ENCODE data around the gene PEAK3. TPM values are rescaled to one million over a fixed set of nuclear protein-coding genes. Genes with fewer than 3 reads are reported as not detected.

Gene PEAK3
- total and polyA plus RNA-seq, 10 of the 15 experiments (the other 5 are each of a cell fraction or from before 2014, with no cell fraction given): 0.03 to 0.10 (median 0.05) TPM; not detected in 7

DNA sequence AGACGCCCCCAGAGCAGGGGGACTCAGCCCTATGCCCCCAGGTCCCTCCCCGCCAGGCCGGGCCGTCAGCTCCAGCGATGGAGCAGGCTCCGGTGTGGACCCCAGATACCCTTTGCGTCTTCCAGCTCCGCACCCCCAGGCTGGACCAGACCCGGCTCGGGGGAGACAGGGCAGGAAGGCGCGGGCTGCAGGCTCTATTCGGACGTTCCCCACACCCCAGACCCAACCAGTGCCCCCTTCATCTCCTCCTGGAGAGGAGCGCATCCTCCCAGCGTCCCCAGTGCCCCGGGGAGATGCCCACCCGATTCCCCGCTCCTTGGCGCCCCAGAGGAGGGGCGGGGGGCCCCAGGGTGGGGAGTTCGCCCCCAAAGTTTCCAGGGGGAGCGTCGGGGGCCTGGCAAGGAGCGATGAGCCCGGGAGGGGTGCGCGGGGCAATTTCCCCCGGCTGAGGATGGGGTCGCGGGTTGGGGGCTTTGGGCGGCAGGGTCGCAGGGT, 25.6 kb upstream of the PEAK3 start (continued):
- TF ChIP-seq, protein P1, sequence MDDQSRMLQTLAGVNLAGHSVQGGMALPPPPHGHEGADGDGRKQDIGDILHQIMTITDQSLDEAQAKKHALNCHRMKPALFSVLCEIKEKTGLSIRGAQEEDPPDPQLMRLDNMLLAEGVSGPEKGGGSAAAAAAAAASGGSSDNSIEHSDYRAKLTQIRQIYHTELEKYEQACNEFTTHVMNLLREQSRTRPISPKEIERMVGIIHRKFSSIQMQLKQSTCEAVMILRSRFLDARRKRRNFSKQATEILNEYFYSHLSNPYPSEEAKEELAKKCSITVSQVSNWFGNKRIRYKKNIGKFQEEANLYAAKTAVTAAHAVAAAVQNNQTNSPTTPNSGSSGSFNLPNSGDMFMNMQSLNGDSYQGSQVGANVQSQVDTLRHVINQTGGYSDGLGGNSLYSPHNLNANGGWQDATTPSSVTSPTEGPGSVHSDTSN (IDR thresholded peaks at IDR 0.05; ENCODE audit: insufficient replicate concordance, low read depth, low read length): no peak
- no peak for TF ChIP-seq CEBPB (IDR thresholded peaks at IDR 0.05; ENCODE audit: borderline replicate concordance in 1 of 2, low read depth in 2 of 2, low read length in 2 of 2)
- no peak for TF ChIP-seq MYB (IDR thresholded peaks at IDR 0.05; ENCODE audit: borderline replicate concordance, low read depth, low read length)

DNA sequence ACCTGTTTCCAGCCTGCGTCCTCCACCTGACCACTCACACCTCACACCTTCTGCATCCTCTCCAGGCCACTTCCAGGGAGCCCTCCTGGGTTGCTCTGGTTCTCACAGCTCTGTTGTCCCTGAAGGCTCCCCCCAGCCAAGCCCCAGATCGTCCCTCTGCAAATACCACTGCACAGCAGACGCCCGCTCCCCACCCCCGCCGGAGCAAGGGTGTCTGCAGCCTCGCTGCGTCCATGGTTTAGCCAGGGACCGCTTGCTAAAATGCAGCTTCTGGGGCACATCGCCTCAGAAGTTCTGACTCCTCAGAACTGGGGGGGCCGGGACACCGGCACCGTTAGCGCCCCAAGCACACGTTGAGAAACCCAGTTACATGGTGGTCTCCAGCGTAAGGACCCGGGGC, 25.0 kb upstream of the PEAK3 start:
- in situ Hi-C loops (cut with MboI) (no loop called here), intact Hi-C loops (cut with micrococcal nuclease; ENCODE audit: unreplicated experiment) (no loop called here)
- Histone ChIP-seq H3K27ac (ENCODE audit: control insufficient read depth, insufficient read depth) (no peak overlapping the region), H3K4me3 (no peak overlapping the region), H3K9me3 (replicated peaks; ENCODE audit: control insufficient read depth, insufficient read depth, low read length) (no peaks in the 10 kb centered on the region), H3K4me1 (ENCODE audit: control insufficient read depth, insufficient read depth, low read length) (peaks cover 3% of the 10 kb centered on the region; the same call in 1 of the 2 replicates), H3K36me3 (ENCODE audit: control insufficient read depth in 2 of 2, insufficient read depth in 2 of 2, low read length in 1 of 2) (no peaks in the 10 kb centered on the region), H2AFZ (ENCODE audit: control insufficient read depth, low read depth, low read length) (no peak overlapping the region), H3K79me2 (ENCODE audit: control insufficient read depth, insufficient read depth, low read length) (no peaks in the 10 kb centered on the region), H3K27me3 (replicated peaks in 1 of 2; ENCODE audit: control insufficient read depth in 2 of 2, insufficient read depth in 2 of 2, low read length in 1 of 2) (peaks cover 9 to 15% of the 10 kb centered on the region in 2 experiments), H3K9ac (ENCODE audit: control insufficient read depth, insufficient read depth, low read length) (no peak overlapping the region), H4K20me1 (ENCODE audit: control insufficient read depth, insufficient read depth) (no peaks in the 10 kb centered on the region), H3K4me2 (ENCODE audit: control insufficient read depth, insufficient read depth) (no peak overlapping the region)
- BruUV-seq (replicated peaks): no TSS peak
- ATAC-seq: no peak
- SMC1A ChIA-PET (ENCODE audit: uncharacterized antibody, unreplicated experiment): no interaction called here
- CTCF ChIA-PET: no interaction called here
- no peak for FAIRE-seq
- DNase-seq (ENCODE audit: low read depth, low spot score): no peak
- 65% methylated on average over 17 of the region's 17 CpGs for WGBS (ENCODE audit: insufficient coverage, insufficient replicate concordance, low lambda C conversion rate, missing lambda C conversion rate)
- POLR2A ChIA-PET: no interaction called here
- RAD21 ChIA-PET (ENCODE audit: unreplicated experiment): no interaction called here
- TF ChIP-seq EZH2 (IDR thresholded peaks at IDR 0.05; ENCODE audit: borderline replicate concordance, control insufficient read depth, low read depth, low read length) (no peak), MTA2 (IDR thresholded peaks at IDR 0.05; ENCODE audit: low read depth) (no peak), CBX5 (IDR thresholded peaks at IDR 0.05; ENCODE audit: low read depth) (no peak), CHD4 (IDR thresholded peaks at IDR 0.05) (no peak), RELA (IDR thresholded peaks at IDR 0.05; ENCODE audit: borderline replicate concordance, partially characterized antibody) (no peak), SMAD5 (IDR thresholded peaks at IDR 0.05; ENCODE audit: low read depth) (no peak), ZNF24 (IDR thresholded peaks at IDR 0.05) (no peak), HDAC2 (IDR thresholded peaks at IDR 0.05) (no peak), ZBED1 (IDR thresholded peaks at IDR 0.05; ENCODE audit: borderline replicate concordance) (no peak), DPF2 (IDR thresholded peaks at IDR 0.05) (no peak), HDGF (IDR thresholded peaks at IDR 0.05) (no peak), BCL11A (IDR thresholded peaks at IDR 0.05; ENCODE audit: low read depth, low read length) (no peak), ZZZ3 (IDR thresholded peaks at IDR 0.05; ENCODE audit: control insufficient read depth, insufficient read length, low read depth) (no peak), FOS (IDR thresholded peaks at IDR 0.05; ENCODE audit: borderline replicate concordance, extremely low read depth, insufficient read length) (no peak), ASH2L (IDR thresholded peaks at IDR 0.05; ENCODE audit: borderline replicate concordance, low read depth) (no peak)
- TF ChIP-seq, protein P2, sequence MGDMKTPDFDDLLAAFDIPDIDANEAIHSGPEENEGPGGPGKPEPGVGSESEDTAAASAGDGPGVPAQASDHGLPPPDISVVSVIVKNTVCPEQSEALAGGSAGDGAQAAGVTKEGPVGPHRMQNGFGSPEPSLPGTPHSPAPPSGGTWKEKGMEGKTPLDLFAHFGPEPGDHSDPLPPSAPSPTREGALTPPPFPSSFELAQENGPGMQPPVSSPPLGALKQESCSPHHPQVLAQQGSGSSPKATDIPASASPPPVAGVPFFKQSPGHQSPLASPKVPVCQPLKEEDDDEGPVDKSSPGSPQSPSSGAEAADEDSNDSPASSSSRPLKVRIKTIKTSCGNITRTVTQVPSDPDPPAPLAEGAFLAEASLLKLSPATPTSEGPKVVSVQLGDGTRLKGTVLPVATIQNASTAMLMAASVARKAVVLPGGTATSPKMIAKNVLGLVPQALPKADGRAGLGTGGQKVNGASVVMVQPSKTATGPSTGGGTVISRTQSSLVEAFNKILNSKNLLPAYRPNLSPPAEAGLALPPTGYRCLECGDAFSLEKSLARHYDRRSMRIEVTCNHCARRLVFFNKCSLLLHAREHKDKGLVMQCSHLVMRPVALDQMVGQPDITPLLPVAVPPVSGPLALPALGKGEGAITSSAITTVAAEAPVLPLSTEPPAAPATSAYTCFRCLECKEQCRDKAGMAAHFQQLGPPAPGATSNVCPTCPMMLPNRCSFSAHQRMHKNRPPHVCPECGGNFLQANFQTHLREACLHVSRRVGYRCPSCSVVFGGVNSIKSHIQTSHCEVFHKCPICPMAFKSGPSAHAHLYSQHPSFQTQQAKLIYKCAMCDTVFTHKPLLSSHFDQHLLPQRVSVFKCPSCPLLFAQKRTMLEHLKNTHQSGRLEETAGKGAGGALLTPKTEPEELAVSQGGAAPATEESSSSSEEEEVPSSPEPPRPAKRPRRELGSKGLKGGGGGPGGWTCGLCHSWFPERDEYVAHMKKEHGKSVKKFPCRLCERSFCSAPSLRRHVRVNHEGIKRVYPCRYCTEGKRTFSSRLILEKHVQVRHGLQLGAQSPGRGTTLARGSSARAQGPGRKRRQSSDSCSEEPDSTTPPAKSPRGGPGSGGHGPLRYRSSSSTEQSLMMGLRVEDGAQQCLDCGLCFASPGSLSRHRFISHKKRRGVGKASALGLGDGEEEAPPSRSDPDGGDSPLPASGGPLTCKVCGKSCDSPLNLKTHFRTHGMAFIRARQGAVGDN (IDR thresholded peaks at IDR 0.05): no peak
- TF ChIP-seq, protein P3, sequence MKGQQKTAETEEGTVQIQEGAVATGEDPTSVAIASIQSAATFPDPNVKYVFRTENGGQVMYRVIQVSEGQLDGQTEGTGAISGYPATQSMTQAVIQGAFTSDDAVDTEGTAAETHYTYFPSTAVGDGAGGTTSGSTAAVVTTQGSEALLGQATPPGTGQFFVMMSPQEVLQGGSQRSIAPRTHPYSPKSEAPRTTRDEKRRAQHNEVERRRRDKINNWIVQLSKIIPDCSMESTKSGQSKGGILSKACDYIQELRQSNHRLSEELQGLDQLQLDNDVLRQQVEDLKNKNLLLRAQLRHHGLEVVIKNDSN (IDR thresholded peaks at IDR 0.05; ENCODE audit: borderline replicate concordance, extremely low read length, insufficient read depth, low read depth, low read length): no peak
